Muscle layer of colon (tissue), 2 donors: ENCODE results near the gene BRWD1.
A peak's percentile ranks its signal among the peaks of the same experiment; 100 is the strongest.

Experiments used
- H3K27ac ChIP-seq: one replicate; pipeline ENCODE4 v1.7.0; 2013; ENCODE audit warnings: low read depth, mild to moderate bottlenecking, low read length, moderate library complexity
- H3K27me3 ChIP-seq, 2 donors: one replicate each; pipeline ENCODE4 v1.7.0; 2013; ENCODE audit warnings: low read length in 2 of 2, mild to moderate bottlenecking in 2 of 2; ENCODE audit not compliant: insufficient read depth in 2 of 2, control insufficient read depth in 1 of 2
- H3K36me3 ChIP-seq: one replicate; pipeline ENCODE4 v1.7.0; 2013; ENCODE audit warnings: mild to moderate bottlenecking, low read length; ENCODE audit not compliant: insufficient read depth
- H3K4me1 ChIP-seq: one replicate; pipeline ENCODE4 v1.7.0; 2013; ENCODE audit warnings: mild to moderate bottlenecking, low read length; ENCODE audit not compliant: insufficient read depth
- H3K4me3 ChIP-seq, 2 donors: one replicate each; pipeline ENCODE4 v1.7.0; 2013; ENCODE audit warnings: low read length in 2 of 2, low read depth in 1 of 2, mild to moderate bottlenecking in 1 of 2, moderate library complexity in 1 of 2
- H3K9ac ChIP-seq: one replicate; pipeline ENCODE4 v1.7.0; 2013; ENCODE audit warnings: low read length
- H3K9me3 ChIP-seq: one replicate; pipeline ENCODE4 v1.7.0; 2013; ENCODE audit warnings: mild to moderate bottlenecking, low read length
- donor health status: abdominal sarcoma.
- donor health status: Adenocarcinoma of cecum.

BRWD1 gene

GRCh38 chr21:39312112-39313041, 1.1 kb downstream of the BRWD1 start:
- no peak overlapping the region for H3K9ac ChIP-seq
- peak overlapping the region; percentile 45 to 70 for H3K4me3 ChIP-seq
- no peaks in the 10 kb centered on the region for H3K9me3 ChIP-seq
- peak overlapping the region; percentile 82 for H3K27ac ChIP-seq
- H3K27me3 ChIP-seq, result no peaks in the 10 kb centered on the region
- peaks cover 9% of the 10 kb centered on the region for H3K36me3 ChIP-seq
- H3K4me1 ChIP-seq, result peaks cover 13% of the 10 kb centered on the region

GRCh38 chr21:39311164-39311563, 2.3 kb downstream of the BRWD1 start:
- Histone ChIP-seq H3K9ac (no peak overlapping the region), H3K4me3 (no peak overlapping the region), H3K27me3 (no peaks in the 10 kb centered on the region), H3K27ac (no peak overlapping the region), H3K9me3 (no peaks in the 10 kb centered on the region), H3K36me3 (peaks cover 9% of the 10 kb centered on the region), H3K4me1 (peaks cover 13% of the 10 kb centered on the region)

GRCh38 chr21:39307466-39307865, 6.0 kb downstream of the BRWD1 start:
- peaks cover 9% of the 10 kb centered on the region for H3K36me3 ChIP-seq
- H3K4me1 ChIP-seq, result peaks cover 7% of the 10 kb centered on the region
- no peaks in the 10 kb centered on the region for H3K27me3 ChIP-seq
- H3K4me3 ChIP-seq, result no peak overlapping the region
- no peak overlapping the region for H3K27ac ChIP-seq
- H3K9me3 ChIP-seq, result no peaks in the 10 kb centered on the region
- H3K9ac ChIP-seq, result no peak overlapping the region

GRCh38 chr21:39300587-39300986, 12.8 kb downstream of the BRWD1 start:
- Histone ChIP-seq H3K9ac (no peak overlapping the region), H3K9me3 (peaks cover 9% of the 10 kb centered on the region), H3K4me1 (no peaks in the 10 kb centered on the region), H3K36me3 (peaks cover 27% of the 10 kb centered on the region), H3K27me3 (no peaks in the 10 kb centered on the region), H3K27ac (no peak overlapping the region), H3K4me3 (no peak overlapping the region)

- no peak overlapping the region for H3K27ac ChIP-seq
- no peaks in the 10 kb centered on the region for H3K27me3 ChIP-seq
- H3K9me3 ChIP-seq, result peaks cover 9% of the 10 kb centered on the region
- H3K4me1 ChIP-seq, result no peaks in the 10 kb centered on the region
- H3K9ac ChIP-seq, result no peak overlapping the region
- H3K4me3 ChIP-seq, result no peak overlapping the region
- H3K36me3 ChIP-seq, result peaks cover 55% of the 10 kb centered on the region
These were observed 16.5 kb downstream of the BRWD1 start for GRCh38 chr21:39296891-39297290.

- Histone ChIP-seq H3K9ac (no peak overlapping the region), H3K4me1 (no peaks in the 10 kb centered on the region), H3K9me3 (no peaks in the 10 kb centered on the region), H3K27me3 (no peaks in the 10 kb centered on the region), H3K27ac (no peak overlapping the region), H3K4me3 (no peak overlapping the region), H3K36me3 (peaks cover 48% of the 10 kb centered on the region)
These were observed 24.4 kb downstream of the BRWD1 start for GRCh38 chr21:39288987-39289386.

GRCh38 chr21:39282911-39283310, 30.5 kb downstream of the BRWD1 start:
- no peak overlapping the region for H3K4me3 ChIP-seq

GRCh38 chr21:39281853-39282252, 31.6 kb downstream of the BRWD1 start:
- Histone ChIP-seq H3K4me1 (no peaks in the 10 kb centered on the region), H3K4me3 (no peak overlapping the region), H3K27me3 (no peaks in the 10 kb centered on the region), H3K9ac (no peak overlapping the region), H3K36me3 (peaks cover 19% of the 10 kb centered on the region), H3K9me3 (no peaks in the 10 kb centered on the region), H3K27ac (no peak overlapping the region)

More at GRCh38 chr21:39282911-39283310, 30.5 kb downstream of the BRWD1 start:
- no peaks in the 10 kb centered on the region for H3K4me1 ChIP-seq
- H3K9ac ChIP-seq, result no peak overlapping the region
- H3K36me3 ChIP-seq, result peaks cover 21% of the 10 kb centered on the region
- no peak overlapping the region for H3K27ac ChIP-seq
- no peaks in the 10 kb centered on the region for H3K9me3 ChIP-seq
- no peaks in the 10 kb centered on the region for H3K27me3 ChIP-seq

GRCh38 chr21:39281207-39281606, 32.2 kb downstream of the BRWD1 start:
- no peaks in the 10 kb centered on the region for H3K4me1 ChIP-seq
- H3K9me3 ChIP-seq, result no peaks in the 10 kb centered on the region
- no peak overlapping the region for H3K4me3 ChIP-seq
- no peaks in the 10 kb centered on the region for H3K27me3 ChIP-seq
- no peak overlapping the region for H3K27ac ChIP-seq
- no peak overlapping the region for H3K9ac ChIP-seq
- H3K36me3 ChIP-seq, result peaks cover 21% of the 10 kb centered on the region

GRCh38 chr21:39269620-39270019, 43.8 kb downstream of the BRWD1 start:
- H3K9me3 ChIP-seq, result no peaks in the 10 kb centered on the region
- no peak overlapping the region for H3K9ac ChIP-seq
- H3K27ac ChIP-seq, result no peak overlapping the region
- H3K4me3 ChIP-seq, result no peak overlapping the region
- H3K27me3 ChIP-seq, result no peaks in the 10 kb centered on the region
- H3K36me3 ChIP-seq, result peaks cover 47% of the 10 kb centered on the region
- no peaks in the 10 kb centered on the region for H3K4me1 ChIP-seq

- no peak overlapping the region for H3K4me3 ChIP-seq
- H3K36me3 ChIP-seq, result peaks cover 51% of the 10 kb centered on the region
These were observed 47.8 kb downstream of the BRWD1 start for GRCh38 chr21:39265603-39266002.

GRCh38 chr21:39263372-39263771, 50.1 kb downstream of the BRWD1 start:
- Histone ChIP-seq H3K27me3 (no peaks in the 10 kb centered on the region), H3K36me3 (peaks cover 46% of the 10 kb centered on the region), H3K27ac (no peak overlapping the region), H3K9ac (no peak overlapping the region), H3K4me3 (no peak overlapping the region), H3K4me1 (no peaks in the 10 kb centered on the region), H3K9me3 (no peaks in the 10 kb centered on the region)

More at GRCh38 chr21:39265603-39266002, 47.8 kb downstream of the BRWD1 start:
- Histone ChIP-seq H3K27ac (no peak overlapping the region), H3K9me3 (no peaks in the 10 kb centered on the region), H3K27me3 (no peaks in the 10 kb centered on the region), H3K9ac (no peak overlapping the region), H3K4me1 (no peaks in the 10 kb centered on the region)
